Right ventricle myocardium inferior (tissue), 1 donor: Measurements from ENCODE around the gene PFDN1. TPM values are rescaled to one million over a fixed set of nuclear protein-coding genes. Genes with fewer than 3 reads are reported as not detected.

Experiments
- ATAC-seq: fragments of 200-7000 bp; cut with Tn5 transposase; one replicate; pipeline ENCODE4 v1.9.1; 2020; ENCODE audit warnings: mild to moderate bottlenecking, moderate library complexity
- DNase-seq: peaks from one replicate; pipeline ENCODE4 v3.0.0; 2021; ENCODE audit errors: missing footprints
- intact Hi-C: fragments of 100-400 bp; cut with DNase I; formaldehyde crosslinking; loops from one replicate; pipeline ENCODE4 v1.11.0; 2022
- total RNA-seq: library from RNA; stranded (reverse); fragmentation: NEBNext Ultra II Directional; extraction: Animal tissue kit (Norgen Biotek cat#: 25700); gene quantifications from one replicate; pipeline ENCODE4 v1.2.1, GENCODE V29; 2021
- donor health status: DM: no; HTN: yes; CAD: no; lungs with severe emphysema.

PFDN1 gene
- total RNA-seq, 1 donor from 2014 or later, result 80.6 TPM

DNA sequence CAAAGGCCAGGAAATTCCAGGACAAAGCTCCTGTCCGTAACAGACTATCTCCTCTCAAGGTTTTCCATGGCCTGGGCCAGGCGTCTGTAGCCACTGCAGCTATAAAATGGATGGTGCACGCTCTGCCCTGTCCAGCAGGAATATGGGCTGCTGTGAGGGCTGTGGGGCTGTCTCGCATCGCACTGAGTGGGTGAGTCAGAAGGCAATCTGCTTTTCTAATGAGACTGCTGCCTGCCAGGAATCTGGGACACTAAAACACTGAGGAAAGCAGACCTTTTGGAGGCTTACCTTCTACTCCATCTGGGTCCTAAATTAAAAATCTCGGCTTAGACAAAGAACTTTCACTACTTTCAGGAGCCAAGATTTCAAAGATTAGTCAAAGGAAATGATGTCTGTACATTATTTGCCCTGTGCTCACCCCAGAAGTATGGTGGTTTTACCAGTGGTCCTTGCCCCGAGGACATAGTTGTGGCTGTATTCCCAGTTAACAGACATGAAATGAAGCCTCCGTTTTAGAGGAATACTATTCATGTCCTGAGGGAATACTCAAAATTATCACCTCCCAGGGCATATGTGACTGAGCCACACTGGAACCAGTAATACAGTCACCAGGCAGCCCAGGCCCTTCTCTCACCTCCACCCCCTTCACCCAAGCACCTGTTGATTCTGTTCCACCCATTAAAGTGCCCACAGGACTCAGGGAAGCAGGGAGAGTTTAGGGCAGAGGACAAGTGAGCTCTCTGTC lies 56.4 kb downstream of the PFDN1 start:
- intact Hi-C loops, result no loop called here
- DNase-seq, result no peak
- ATAC-seq, result peak; percentile 65

DNA sequence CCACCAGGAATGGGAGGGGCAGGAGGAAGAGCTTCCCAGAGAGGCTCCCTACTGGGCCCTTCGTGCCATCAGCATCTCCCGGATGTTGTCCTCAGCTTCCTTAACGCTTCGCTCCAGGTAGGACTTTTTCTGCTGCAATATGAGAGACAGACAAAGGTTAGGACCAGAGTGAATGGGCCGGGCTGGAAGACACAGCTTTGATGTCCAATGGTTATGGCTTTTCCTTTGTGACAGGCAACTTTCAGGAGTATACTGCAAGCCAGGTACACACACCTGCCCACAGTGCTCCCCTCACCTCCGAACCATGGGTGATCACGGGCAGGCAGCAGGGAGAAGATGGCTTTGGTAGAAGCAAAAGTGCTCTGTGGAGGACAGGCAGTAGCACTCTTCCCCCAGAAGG lies 57.0 kb downstream of the PFDN1 start:
- intact Hi-C loops, result no loop called here
- ATAC-seq (no peak), DNase-seq (no peak)

DNA sequence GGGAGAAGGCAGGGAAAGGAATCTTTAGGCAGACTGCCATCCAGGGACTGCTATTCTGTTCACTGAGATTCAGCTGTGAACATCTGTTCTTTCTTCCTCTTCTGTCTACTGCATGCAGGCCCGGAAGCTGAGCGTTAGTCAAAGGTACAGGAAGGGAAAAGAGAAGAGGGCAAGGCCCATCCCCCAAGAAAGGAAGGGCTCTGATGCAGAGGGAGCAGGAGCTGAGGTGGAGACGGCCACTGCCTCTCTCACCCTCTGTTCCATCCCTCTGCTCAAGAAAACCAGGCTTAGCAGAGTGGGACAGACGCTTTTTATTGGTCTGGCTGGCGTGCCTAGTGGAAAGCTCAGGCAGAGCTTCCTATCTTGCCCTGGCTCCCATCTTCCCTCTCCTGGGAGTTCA lies 57.6 kb downstream of the PFDN1 start:
- no peak for DNase-seq
- ATAC-seq, result no peak
- intact Hi-C loops, result no loop called here

DNA sequence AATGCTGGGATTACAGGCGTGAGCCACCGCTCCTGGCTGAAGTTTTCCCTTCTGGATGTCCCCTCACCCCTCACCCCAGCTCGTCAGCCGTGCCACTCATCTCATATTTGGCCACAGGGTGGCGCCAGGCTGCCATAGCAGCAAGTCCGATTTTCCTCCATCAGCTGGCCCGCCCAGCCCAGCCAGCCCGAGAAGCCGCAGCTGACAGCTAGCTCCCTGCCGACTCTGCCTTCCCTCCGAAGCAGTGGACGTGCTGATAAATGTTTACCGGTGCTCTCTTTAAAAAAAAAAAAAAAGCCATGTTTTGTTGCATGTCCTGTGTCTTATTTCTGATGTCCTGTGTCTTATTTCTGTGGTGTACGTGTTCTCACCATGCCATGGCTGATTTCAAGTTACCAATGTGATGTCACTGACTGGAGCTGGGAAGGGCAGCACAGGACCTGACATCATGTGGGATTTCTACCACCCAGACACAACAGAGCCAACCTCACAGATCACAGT lies 58.3 kb downstream of the PFDN1 start:
- ATAC-seq (peak; percentile 50), DNase-seq (peak; percentile 96)
- intact Hi-C loops, result loop anchor here (1.0 to 5.0 kb wide), 2 partner anchors 58 to 102 kb away; partner anchors contain the start of genes HBEGF and PFDN1

DNA sequence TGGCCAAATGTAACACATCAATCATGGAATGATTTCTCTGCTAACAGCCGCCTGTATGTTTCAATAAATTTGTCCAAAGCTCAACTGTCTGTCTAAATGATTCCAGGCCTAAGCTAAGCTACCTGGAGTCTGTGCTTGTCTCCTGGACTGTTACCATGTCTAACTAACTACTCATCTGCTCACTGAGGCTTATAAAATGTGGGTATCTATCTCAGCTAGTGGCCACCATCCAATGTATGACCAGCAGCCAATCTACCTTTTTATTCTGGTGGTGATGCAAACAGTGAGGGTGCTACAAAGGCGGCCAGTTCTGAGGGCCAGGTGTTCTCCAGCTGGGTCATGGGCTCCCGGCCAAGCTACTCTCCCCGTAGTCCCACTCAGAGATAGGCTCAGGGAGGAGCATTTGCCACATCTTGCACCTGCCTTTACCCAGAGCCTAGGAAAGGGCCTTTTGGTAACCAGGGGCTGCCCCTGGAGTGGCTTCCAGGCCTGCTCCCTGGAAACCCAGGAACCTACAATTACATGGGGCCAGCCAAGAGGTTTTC lies 59.1 kb downstream of the PFDN1 start:
- ATAC-seq (no peak), DNase-seq (no peak)
- intact Hi-C loops, result loop anchor here (1.0 to 5.0 kb wide), 3 partner anchors 59 to 103 kb away; partner anchors contain the start of genes CYSTM1, HBEGF and PFDN1

DNA sequence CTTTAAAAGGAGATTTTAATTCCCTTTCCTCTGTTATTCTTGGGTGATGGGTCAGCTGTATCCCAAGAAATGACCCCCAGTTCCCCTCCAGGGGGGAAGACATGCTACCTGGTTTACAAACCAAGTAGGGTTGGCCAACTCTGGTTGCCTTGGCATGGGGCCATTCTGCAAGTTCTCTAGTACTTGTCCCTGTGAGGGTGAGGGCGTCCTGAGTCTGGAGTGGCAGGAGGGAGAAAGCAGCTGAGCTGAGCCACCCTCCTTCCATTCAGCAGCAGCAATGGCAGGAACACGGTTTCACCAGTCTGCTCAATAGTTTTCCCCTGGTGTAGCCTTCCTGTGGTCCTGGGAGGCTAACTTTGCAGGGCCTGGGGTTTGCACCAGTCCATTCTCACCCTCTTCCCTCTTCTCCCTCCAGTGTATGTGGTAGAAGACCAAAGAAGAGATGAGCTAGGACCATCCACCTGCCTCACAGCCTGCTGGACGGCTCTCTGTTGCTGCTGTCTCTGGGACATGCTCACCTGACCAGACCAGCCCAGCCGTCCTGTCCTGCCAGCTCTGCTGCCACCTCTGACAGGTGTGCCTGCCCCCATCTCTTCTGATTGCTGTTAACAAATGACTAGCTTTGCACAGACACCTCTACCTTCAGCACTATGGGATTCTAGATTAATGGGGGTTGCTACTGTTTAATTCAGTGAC lies 59.9 kb downstream of the PFDN1 start:
- no peak for ATAC-seq
- no peak for DNase-seq
- intact Hi-C loops, result loop anchor here (2.0 to 5.0 kb wide), 2 partner anchors 59 to 68 kb away; partner anchors contain the start of genes CYSTM1 and PFDN1

DNA sequence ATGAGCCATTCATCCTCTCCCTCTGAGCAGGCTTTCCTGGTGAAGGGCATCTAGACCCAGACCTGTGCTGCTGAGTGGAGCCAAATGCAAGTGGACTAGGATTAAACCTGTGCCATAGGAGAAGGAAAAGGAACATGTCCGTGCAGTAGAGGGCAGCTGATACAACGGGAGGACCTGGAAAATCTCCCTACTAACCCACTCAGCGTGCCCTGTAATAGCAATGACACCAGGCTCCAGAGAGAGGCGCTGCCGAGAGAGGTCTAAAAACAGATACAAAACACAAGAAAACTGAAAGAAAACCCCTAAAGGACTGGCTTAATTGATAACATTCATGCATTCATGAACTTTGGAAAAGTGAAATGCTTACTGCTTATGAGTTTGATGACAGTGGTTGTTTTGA lies 60.8 kb downstream of the PFDN1 start:
- DNase-seq (no peak), ATAC-seq (no peak)
- intact Hi-C loops, result loop anchor here (2.0 to 5.0 kb wide), 2 partner anchors 60 to 67 kb away; partner anchors contain the start of genes CYSTM1 and PFDN1

DNA sequence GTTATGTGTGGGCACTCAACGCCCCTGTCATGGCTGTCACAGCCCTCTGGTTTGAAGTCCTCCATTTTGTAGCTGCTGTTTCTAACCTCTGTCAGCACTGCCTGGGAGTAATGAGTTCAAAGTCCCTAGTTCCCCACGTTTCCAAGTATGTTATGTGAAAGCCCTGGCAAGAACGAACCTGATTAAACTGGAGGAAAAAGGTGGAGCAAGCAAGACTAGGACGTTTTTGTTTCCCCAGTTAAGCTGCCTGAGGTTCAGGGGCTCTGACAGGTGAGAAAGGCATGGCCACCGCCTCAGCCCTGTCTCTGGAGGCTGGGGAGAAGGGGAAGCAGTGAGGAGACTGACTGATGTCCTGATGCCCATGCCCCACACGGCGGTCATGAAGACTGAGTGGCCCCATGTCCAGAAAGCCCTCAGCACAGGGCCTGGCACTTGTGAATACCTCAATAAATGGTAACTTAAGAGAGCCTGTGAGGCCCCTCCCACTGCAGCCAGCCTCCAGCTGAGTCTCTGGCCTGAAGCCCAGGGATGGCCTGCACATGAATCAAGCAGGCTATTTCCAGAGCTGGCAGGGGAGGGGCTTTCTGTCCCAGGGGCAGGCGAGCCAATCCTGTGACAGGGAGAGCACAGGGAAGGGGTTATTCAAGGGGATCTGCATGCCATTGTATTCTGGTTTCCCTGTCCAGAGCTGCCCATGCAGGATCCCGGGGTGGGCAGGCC lies 61.8 kb downstream of the PFDN1 start:
- ATAC-seq (peak; percentile 80), DNase-seq (peak; percentile 92)
- intact Hi-C loops, result loop anchor here (5.0 kb wide), 1 partner anchor 61 kb away; the partner anchor contains the start of gene PFDN1

DNA sequence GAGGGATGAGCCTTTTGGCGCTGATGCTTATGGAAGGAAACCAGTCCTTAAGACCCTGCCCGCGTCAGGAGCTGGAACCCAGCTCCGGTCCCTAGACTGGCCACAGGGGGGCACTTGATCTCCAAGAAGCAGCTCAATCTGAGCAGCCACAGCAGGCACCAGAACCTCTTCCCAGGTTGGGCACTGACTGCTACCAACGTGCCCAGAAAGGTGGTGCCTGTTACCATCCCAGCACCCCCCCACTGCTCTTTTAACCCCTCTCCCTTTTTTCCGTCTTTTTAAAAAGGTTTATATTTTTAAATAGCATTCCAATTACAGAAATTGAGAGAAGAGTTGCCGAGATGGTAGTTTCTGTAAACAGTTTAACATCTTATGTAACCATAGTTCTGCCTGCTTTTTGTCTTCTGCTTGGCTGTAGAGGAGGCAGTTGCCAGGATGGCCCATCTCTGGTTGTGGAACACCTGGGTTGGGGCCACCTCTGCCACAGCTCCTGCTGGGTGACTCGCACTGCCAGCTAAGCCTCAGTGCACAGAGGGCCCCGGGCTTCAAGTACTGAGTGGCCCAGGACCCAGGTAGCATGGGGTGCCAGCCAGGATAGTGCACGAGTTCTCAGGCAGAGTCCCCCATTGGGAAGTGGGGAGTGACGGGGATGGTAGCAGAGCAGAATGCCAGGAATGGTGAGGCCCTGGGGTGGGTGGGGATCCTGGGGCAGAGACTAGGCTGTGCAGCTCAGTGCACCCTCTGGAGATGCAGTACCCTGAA lies 62.8 kb downstream of the PFDN1 start:
- no peak for DNase-seq
- intact Hi-C loops, result loop anchor here (5.0 kb wide), 1 partner anchor 62 kb away; the partner anchor contains the start of gene PFDN1
- ATAC-seq, result peak; percentile 16

DNA sequence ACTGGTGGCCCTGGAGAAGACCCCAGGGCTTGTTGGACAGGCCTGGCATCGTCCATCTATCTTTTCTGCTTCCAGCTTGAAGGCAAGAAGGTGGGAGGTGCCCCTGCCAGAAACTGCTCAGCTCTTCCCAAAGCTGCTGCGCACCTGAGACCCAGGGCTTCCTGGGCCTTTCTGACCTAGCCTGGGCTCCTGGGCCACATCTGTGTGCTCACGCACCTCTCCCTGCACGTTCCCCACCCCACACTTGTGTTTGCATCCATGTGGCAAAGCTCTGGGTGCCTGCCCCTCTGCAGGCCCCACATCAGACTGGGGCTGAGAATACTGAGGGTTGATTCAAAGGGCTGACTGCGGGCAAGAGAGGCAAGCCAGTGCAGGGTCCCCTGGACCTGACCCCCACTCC lies 63.4 kb downstream of the PFDN1 start:
- ATAC-seq (no peak), DNase-seq (no peak)
- intact Hi-C loops, result no loop called here

DNA sequence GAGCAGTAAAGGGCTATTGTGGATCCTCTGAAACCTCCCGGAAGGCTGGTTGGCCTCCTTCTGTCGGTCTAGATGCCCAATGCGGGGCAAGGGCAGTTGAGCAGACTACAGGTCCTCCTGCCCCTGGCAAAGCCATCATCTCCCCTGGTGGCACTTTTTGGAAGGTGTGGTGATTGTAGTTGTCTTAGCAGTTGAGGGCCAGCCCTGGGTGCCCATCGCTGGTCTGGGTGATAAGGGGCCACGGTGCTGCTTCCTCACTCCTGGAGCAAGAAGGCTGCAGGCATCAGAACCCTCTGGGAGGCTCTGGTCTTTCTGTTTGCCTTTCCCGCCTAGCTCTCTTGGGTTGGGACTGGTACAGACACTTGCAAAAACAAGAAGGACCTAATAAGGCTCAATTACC lies 64.1 kb downstream of the PFDN1 start:
- intact Hi-C loops, result no loop called here
- no peak for ATAC-seq
- DNase-seq, result no peak

DNA sequence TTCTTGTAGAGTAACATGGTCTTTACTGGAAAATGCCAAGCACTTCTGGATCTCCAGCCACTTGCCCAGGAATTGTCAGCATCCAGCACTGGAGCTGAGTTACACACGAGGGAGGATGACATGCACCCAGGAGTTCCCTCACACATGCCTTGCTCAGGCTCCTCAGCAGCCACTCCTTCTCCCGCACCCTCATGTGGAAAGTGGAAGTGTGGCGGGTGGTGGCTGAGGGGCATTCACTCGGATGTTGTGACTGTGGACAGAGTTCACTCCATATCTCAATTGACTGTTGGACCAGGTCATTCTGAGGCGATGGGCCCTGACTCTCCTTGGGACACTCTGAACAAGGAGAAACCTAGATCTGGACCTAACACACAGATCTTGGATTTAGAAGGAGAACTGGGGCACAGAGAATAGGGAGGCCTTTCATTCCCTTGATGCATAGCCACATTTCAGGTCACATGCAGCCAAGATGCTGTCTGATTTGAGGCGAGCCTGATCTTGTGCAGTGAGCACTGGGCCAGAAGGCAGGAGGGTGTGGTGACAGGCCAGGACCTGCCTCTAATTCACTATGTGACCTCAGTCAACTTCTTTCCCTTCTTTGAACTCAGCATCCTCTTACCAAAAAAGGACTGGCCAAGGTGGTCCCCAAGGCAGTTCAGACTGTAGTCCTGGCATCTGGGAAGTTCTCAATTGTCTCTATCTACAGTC lies 65.9 kb downstream of the PFDN1 start:
- ATAC-seq, result no peak
- DNase-seq, result no peak
- intact Hi-C loops, result no loop called here

DNA sequence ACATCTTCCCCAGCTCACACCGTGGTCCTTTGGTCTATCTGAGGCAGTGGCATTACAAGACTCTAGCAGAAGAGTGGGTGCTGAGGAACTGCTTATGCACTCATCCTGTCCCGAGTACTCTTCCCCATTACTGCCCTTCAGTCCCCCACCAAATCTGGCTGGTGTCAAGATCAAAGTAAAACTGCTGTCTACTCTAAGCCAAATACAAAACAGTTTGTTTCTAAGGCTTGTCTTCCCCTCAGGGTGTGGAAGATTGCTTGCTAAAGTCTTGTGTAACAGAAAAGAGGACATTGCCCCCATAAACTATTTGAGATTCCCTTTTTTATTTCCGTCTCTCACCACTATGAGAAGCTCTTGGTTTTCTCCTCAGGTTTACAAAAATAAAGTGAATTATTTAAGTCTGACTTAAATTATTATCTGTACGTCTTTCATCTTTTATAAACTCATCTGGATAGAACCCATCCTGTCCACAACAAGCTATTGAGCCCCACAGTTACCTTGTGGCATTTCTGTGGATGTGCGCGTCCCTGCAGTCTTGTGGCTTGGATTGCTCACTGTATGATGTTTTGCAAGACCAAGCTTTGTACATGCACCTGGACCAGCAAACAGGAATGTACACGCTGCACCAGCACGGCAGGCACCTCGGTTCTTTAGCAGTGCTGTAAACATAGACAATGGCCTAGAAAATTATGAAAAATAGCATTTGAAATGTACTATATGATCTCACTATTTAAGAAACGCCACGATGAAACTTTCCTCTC lies 66.9 kb downstream of the PFDN1 start:
- intact Hi-C loops, result no loop called here
- ATAC-seq, result no peak
- DNase-seq, result no peak

DNA sequence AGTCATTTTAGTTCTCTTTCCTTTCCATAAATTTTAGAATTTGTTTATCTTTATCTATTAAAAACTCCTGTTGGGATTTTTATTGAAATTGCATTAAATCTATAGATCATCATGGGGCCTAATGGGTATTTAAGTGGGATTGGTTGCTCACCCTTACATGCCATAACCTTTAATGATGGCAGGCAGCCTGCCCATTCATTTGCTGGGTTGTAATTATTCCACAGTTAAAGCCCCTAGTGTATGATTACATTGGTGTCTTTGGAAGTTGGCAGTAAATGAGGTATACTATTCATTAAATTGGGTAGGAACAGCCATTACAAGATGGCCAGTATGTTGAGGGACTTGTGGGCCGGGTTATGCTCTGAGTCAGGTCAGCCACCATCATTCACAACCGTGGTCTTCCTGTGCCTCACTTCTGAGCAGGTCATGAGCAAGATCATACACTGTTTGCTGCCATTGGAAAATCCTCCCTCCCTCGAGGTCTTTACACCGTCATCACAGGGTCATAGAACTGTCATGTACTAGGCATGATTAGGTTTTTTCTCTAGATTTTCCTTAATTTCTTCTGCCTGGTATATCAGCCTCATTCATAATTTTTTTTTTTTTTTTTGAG lies 68.4 kb downstream of the PFDN1 start:
- DNase-seq, result no peak
- intact Hi-C loops, result no loop called here

DNA sequence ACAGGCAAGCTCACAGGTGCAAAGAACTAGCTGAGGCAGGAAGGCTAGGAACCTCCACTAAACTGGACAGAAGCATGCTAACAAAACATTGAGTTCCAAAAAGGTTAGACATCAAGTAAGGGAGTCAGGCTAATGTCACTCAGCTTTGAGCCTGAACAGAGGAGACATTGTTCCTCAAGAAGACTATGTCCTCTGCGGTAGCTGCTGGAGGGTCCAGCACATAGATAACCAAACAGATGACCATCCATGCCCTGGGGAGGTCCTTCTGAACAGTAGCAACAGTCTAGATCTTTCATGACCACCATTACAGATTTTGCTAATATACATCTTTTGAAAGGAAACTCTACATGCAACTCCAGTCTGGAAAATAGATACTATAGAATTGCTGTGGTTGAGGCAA lies 70.2 kb downstream of the PFDN1 start:
- ATAC-seq (no peak), DNase-seq (no peak)
- intact Hi-C loops, result no loop called here

More for the DNA sequence above, 68.4 kb downstream of the PFDN1 start:
- no peak for ATAC-seq

DNA sequence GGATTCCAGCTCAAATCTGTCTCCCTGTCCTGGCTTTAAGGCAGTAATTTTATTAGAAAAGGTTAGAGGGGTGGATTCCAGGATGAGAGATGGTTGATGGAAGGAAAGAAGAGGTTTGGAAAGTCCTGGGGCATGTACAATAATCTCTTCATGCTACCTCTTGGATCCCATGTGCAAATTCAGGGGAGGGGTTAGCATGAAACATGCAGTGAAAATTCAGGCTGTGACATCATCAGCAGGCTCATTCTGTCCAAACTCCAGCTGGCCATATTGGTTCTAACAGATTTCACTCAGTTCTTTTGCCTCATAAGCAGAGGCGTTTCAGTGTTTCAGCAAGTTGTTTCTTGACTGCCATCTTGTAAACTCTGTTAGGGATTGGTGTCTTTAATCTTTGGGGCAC lies 72.5 kb downstream of the PFDN1 start:
- ATAC-seq, result no peak
- intact Hi-C loops, result no loop called here
- no peak for DNase-seq
